HepG2 (cell line): ENCODE measurements around the gene ARFIP2. TPM values are rescaled to one million over a fixed set of nuclear protein-coding genes. Genes with fewer than 3 reads are reported as not detected.

Source experiments
- ATF5 ChIP-seq: sonication (generic); formaldehyde crosslinking; IDR thresholded peaks from 2 replicates; pipeline ENCODE4 v1.4.0; 2020; ENCODE audit warnings: mild to moderate bottlenecking, low read depth, missing genetic modification reagents
- HMGXB4 ChIP-seq, 2 experiments: sonication (generic) in 1 of 2; formaldehyde crosslinking in 1 of 2; IDR thresholded peaks; 2 replicates each; pipeline versions ENCODE4 v1.4.0 to v1.6.1; 2018 to 2020; ENCODE audit warnings: missing genetic modification reagents in 2 of 2, borderline replicate concordance in 1 of 2, low read depth in 1 of 2, mild to moderate bottlenecking in 1 of 2, missing biosample characterization in 1 of 2
- HNF4A ChIP-seq: sonication (generic); formaldehyde crosslinking; IDR thresholded peaks from 2 replicates; pipeline ENCODE4 v1.4.0; 2020; ENCODE audit warnings: missing genetic modification reagents
- HNF4G ChIP-seq, 2 experiments: sonication (generic) in 1 of 2; formaldehyde crosslinking in 1 of 2; IDR thresholded peaks; 2 replicates each; pipeline versions ENCODE4 v1.4.0 to v1.6.1; 2011 to 2020; ENCODE audit warnings: borderline replicate concordance in 2 of 2, low read depth in 2 of 2, mild to moderate bottlenecking in 2 of 2, low read length in 1 of 2, missing genetic modification reagents in 1 of 2, moderate library complexity in 1 of 2
- HOXA3 ChIP-seq: sonication (generic); formaldehyde crosslinking; IDR thresholded peaks from 2 replicates; pipeline ENCODE4 v1.5.0; 2020; ENCODE audit warnings: missing genetic modification reagents
- KDM1A ChIP-seq: IDR thresholded peaks from 2 replicates; pipeline ENCODE4 v1.6.1; 2016; ENCODE audit warnings: missing compliant biosample characterization
- LBX2 ChIP-seq: sonication (generic); formaldehyde crosslinking; IDR thresholded peaks from 2 replicates; pipeline ENCODE4 v1.5.0; 2020; ENCODE audit warnings: missing genetic modification reagents, mild to moderate bottlenecking, borderline replicate concordance
- NONO ChIP-seq, 2 experiments: fragments of 450-650 bp in 1 of 2; sonication (generic) in 1 of 2; formaldehyde crosslinking in 1 of 2; IDR thresholded peaks in 1 of 2; conservative IDR thresholded peaks in 1 of 2; 2 replicates each; pipeline versions ENCODE4 v1.6.1 to v1.8.0; 2017 to 2022; ENCODE audit warnings: mild to moderate bottlenecking in 1 of 2, missing genetic modification reagents in 1 of 2, moderate library complexity in 1 of 2
- NR2F6 ChIP-seq, 2 experiments: IDR thresholded peaks; 2 replicates each; pipeline ENCODE4 v1.6.1; 2016; ENCODE audit warnings: antibody characterized with exemption in 1 of 2, mild to moderate bottlenecking in 1 of 2
- PLRG1 ChIP-seq: fragments of 450-650 bp; conservative IDR thresholded peaks from 2 replicates; pipeline ENCODE4 v1.6.1; 2016
- PRPF4 ChIP-seq: fragments of 200-400 bp; formaldehyde crosslinking; IDR thresholded peaks from 2 replicates; pipeline ENCODE4 v1.6.1; 2016; ENCODE audit warnings: low read length, low read depth; ENCODE audit not compliant: poor library complexity, severe bottlenecking
- RAD21 ChIP-seq: fragments of 450-650 bp; formaldehyde crosslinking; IDR thresholded peaks from 2 replicates; pipeline ENCODE4 v1.5.0; 2020; ENCODE audit warnings: mild to moderate bottlenecking
- RCOR2 ChIP-seq: IDR thresholded peaks from 2 replicates; pipeline ENCODE4 v1.6.1; 2016; ENCODE audit warnings: missing biosample characterization, missing genetic modification reagents
- SOX5 ChIP-seq: IDR thresholded peaks from 2 replicates; pipeline ENCODE4 v1.6.1; 2016; ENCODE audit warnings: borderline replicate concordance
- YEATS2 ChIP-seq: sonication (generic); formaldehyde crosslinking; IDR thresholded peaks from 2 replicates; pipeline ENCODE4 v1.4.0; 2020; ENCODE audit warnings: missing genetic modification reagents, borderline replicate concordance
- ZBTB26 ChIP-seq: IDR thresholded peaks from 2 replicates; pipeline ENCODE4 v1.6.1; 2016; ENCODE audit warnings: missing compliant biosample characterization, missing genetic modification reagents, borderline replicate concordance
- ZNF251 ChIP-seq: sonication (generic); formaldehyde crosslinking; IDR thresholded peaks from 2 replicates; pipeline ENCODE4 v1.9.0; 2021; ENCODE audit warnings: mild to moderate bottlenecking, missing genetic modification reagents
- ZNF34 ChIP-seq: sonication (generic); formaldehyde crosslinking; IDR thresholded peaks from 2 replicates; pipeline ENCODE4 v1.4.0; 2020; ENCODE audit warnings: mild to moderate bottlenecking, missing genetic modification reagents, borderline replicate concordance
- ZNF7 ChIP-seq: IDR thresholded peaks from 2 replicates; pipeline ENCODE4 v1.6.1; 2016; ENCODE audit warnings: missing biosample characterization, missing genetic modification reagents
- ZNF780A ChIP-seq: sonication (generic); formaldehyde crosslinking; IDR thresholded peaks from 2 replicates; pipeline ENCODE4 v1.8.0; 2022; ENCODE audit warnings: mild to moderate bottlenecking, missing genetic modification reagents, moderate library complexity
- polyA plus RNA-seq, 8 experiments: library from polyadenylated mRNA; depleted of rRNA in 3 of 8; stranded (reverse) in 7 of 8; unstranded in 1 of 8; fragments of >200 nt; fragmentation: Illumina TruSeq in 4 of 8; extraction: Trizol in 4 of 8; gene quantifications; 2 replicates each; pipeline versions ENCODE4 v1.2.1 to v1.2.3, GENCODE V29; 2011 to 2016; ENCODE audit warnings: low read depth in 4 of 8, missing spikeins in 1 of 8, mixed read lengths in 1 of 8; ENCODE audit not compliant: insufficient read depth in 1 of 8
- total RNA-seq, 5 experiments: library from RNA; depleted of rRNA; stranded (reverse); fragments of >200 nt; fragmentation: Illumina TruSeq; extraction: Trizol; gene quantifications; 2 replicates each; pipeline ENCODE4 v1.2.3, GENCODE V29; 2016; ENCODE audit warnings: low read depth in 1 of 5
- TF ChIP-seq, protein P1 (sequence below): sonication (generic); formaldehyde crosslinking; IDR thresholded peaks from 2 replicates; pipeline ENCODE4 v1.5.0; 2020; ENCODE audit warnings: mild to moderate bottlenecking, missing genetic modification reagents, moderate library complexity
- TF ChIP-seq, protein P2 (sequence below): sonication (generic); formaldehyde crosslinking; IDR thresholded peaks from 2 replicates; pipeline ENCODE4 v1.4.0; 2020; ENCODE audit warnings: missing genetic modification reagents

ARFIP2 gene
- total and polyA plus RNA-seq, 2 of the 13 experiments (the other 11 are each of a cell fraction or from before 2014, with no cell fraction given): 56.6 to 60.2 TPM

DNA sequence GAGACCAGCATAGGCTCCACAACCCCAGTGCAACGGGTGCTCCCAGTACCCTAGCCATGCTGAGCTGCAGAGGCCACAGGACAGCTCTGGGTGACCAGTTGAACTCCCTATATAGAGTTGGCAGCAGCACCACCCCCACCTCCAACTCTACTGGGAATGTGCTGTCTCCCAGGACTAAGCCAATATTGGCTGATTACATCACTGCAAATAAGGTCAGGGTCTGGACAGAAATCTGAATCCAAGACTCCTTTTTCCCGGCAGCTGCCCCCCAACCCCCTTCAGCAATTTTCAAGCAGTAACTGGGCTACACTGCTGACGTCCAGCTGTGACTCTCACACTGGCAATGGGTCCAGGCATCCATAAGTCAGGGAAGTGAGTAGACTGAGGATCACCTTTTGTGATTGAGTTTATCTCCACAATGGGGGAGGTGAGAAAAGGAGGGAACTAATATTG, 40.2 kb downstream of the ARFIP2 start, which contains the start of gene HPX (continued):
- TF ChIP-seq PRPF4 (no peak), SOX5 (CRISPR knock-in tag) (peak; percentile 53; the same call in 1 of the 2 replicates), RAD21 (CRISPR knock-in tag) (no peak), NONO (IDR thresholded peaks at IDR 0.05) (no peak), NONO (CRISPR knock-in tag; conservative IDR thresholded peaks at IDR 0.05) (peak; percentile 75; the same call in 1 of the 2 replicates), RCOR2 (CRISPR knock-in tag) (no peak), YEATS2 (CRISPR knock-in tag) (no peak), ZNF7 (CRISPR knock-in tag) (no peak), LBX2 (CRISPR knock-in tag) (no peak), ATF5 (CRISPR knock-in tag) (no peak), HMGXB4 (CRISPR knock-in tag; IDR thresholded peaks at IDR 0.05; ENCODE audit: borderline replicate concordance in 1 of 2, low read depth in 1 of 2) (no peak), ZNF780A (CRISPR knock-in tag) (no peak), PLRG1 (no peak), HNF4A (CRISPR knock-in tag) (peak; percentile 74), HOXA3 (CRISPR knock-in tag) (0 out of 2 replicates have a peak, but pooled peaks have one; percentile 32), KDM1A (CRISPR knock-in tag) (no peak), HNF4G (IDR thresholded peaks at IDR 0.05; ENCODE audit: borderline replicate concordance, low read depth, low read length) (peak; percentile 75; the same call in 1 of the 2 replicates), HNF4G (CRISPR knock-in tag; IDR thresholded peaks at IDR 0.05; ENCODE audit: borderline replicate concordance, low read depth) (no peak), ZBTB26 (CRISPR knock-in tag) (no peak), ZNF251 (CRISPR knock-in tag) (no peak), ZNF34 (CRISPR knock-in tag) (no peak), NR2F6 (IDR thresholded peaks at IDR 0.05) (peak; percentile 76), NR2F6 (CRISPR knock-in tag; IDR thresholded peaks at IDR 0.05) (peak; percentile 82)
- TF ChIP-seq, protein P1, sequence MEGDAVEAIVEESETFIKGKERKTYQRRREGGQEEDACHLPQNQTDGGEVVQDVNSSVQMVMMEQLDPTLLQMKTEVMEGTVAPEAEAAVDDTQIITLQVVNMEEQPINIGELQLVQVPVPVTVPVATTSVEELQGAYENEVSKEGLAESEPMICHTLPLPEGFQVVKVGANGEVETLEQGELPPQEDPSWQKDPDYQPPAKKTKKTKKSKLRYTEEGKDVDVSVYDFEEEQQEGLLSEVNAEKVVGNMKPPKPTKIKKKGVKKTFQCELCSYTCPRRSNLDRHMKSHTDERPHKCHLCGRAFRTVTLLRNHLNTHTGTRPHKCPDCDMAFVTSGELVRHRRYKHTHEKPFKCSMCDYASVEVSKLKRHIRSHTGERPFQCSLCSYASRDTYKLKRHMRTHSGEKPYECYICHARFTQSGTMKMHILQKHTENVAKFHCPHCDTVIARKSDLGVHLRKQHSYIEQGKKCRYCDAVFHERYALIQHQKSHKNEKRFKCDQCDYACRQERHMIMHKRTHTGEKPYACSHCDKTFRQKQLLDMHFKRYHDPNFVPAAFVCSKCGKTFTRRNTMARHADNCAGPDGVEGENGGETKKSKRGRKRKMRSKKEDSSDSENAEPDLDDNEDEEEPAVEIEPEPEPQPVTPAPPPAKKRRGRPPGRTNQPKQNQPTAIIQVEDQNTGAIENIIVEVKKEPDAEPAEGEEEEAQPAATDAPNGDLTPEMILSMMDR: peak; percentile 1; the same call in 1 of the 2 replicates
- TF ChIP-seq, protein P2, sequence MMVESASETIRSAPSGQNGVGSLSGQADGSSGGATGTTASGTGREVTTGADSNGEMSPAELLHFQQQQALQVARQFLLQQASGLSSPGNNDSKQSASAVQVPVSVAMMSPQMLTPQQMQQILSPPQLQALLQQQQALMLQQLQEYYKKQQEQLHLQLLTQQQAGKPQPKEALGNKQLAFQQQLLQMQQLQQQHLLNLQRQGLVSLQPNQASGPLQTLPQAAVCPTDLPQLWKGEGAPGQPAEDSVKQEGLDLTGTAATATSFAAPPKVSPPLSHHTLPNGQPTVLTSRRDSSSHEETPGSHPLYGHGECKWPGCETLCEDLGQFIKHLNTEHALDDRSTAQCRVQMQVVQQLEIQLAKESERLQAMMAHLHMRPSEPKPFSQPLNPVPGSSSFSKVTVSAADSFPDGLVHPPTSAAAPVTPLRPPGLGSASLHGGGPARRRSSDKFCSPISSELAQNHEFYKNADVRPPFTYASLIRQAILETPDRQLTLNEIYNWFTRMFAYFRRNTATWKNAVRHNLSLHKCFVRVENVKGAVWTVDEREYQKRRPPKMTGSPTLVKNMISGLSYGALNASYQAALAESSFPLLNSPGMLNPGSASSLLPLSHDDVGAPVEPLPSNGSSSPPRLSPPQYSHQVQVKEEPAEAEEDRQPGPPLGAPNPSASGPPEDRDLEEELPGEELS: peak; percentile 52; the same call in 1 of the 2 replicates
